HepG2 (cell line): ENCODE results near the gene IRGQ. TPM values are rescaled to one million over a fixed set of nuclear protein-coding genes. Genes with fewer than 3 reads are reported as not detected.

Experiments used
- BORCS8-MEF2B ChIP-seq: sonication (generic); formaldehyde crosslinking; IDR thresholded peaks from 2 replicates; pipeline ENCODE4 v1.8.0; 2022; ENCODE audit warnings: mild to moderate bottlenecking, missing genetic modification reagents
- EP300 ChIP-seq, 3 experiments: sonication (generic) in 1 of 3; formaldehyde crosslinking in 1 of 3; IDR thresholded peaks; 2 replicates each; pipeline versions ENCODE4 v1.5.1 to v1.6.1; 2011 to 2020; ENCODE audit warnings: low read depth in 2 of 3, low read length in 2 of 3, borderline replicate concordance in 1 of 3, improper control_type of control experiment in 1 of 3, mild to moderate bottlenecking in 1 of 3, missing genetic modification reagents in 1 of 3, moderate library complexity in 1 of 3
- FOXP4 ChIP-seq: sonication (generic); formaldehyde crosslinking; IDR thresholded peaks from 2 replicates; pipeline ENCODE4 v1.4.0; 2020; ENCODE audit warnings: missing genetic modification reagents
- GATAD1 ChIP-seq: IDR thresholded peaks from 2 replicates; pipeline ENCODE4 v1.6.1; 2016; ENCODE audit warnings: missing genetic modification reagents, missing compliant biosample characterization
- KAT8 ChIP-seq: IDR thresholded peaks from 2 replicates; pipeline ENCODE4 v1.6.1; 2016; ENCODE audit warnings: missing genetic modification reagents, missing compliant biosample characterization
- MAZ ChIP-seq, 2 experiments: sonication (generic) in 1 of 2; formaldehyde crosslinking in 1 of 2; IDR thresholded peaks; 2 replicates each; pipeline versions ENCODE4 v1.5.0 to v1.6.1; 2012 to 2020; ENCODE audit warnings: low read depth in 2 of 2, mild to moderate bottlenecking in 2 of 2, borderline replicate concordance in 1 of 2, improper control_type of control experiment in 1 of 2, low read length in 1 of 2, missing genetic modification reagents in 1 of 2, moderate library complexity in 1 of 2
- NPAS2 ChIP-seq: sonication (generic); formaldehyde crosslinking; IDR thresholded peaks from 2 replicates; pipeline ENCODE4 v1.8.0; 2022; ENCODE audit warnings: mild to moderate bottlenecking, missing genetic modification reagents, borderline replicate concordance
- RNF219 ChIP-seq: sonication (generic); formaldehyde crosslinking; IDR thresholded peaks from 2 replicates; pipeline ENCODE4 v1.5.0; 2020; ENCODE audit warnings: mild to moderate bottlenecking, missing genetic modification reagents
- SNAPC2 ChIP-seq: sonication (generic); formaldehyde crosslinking; IDR thresholded peaks from 2 replicates; pipeline ENCODE4 v1.8.1; 2022; ENCODE audit warnings: mild to moderate bottlenecking, missing genetic modification reagents
- ZNF317 ChIP-seq: sonication (generic); formaldehyde crosslinking; IDR thresholded peaks from 2 replicates; pipeline ENCODE4 v1.5.0; 2020; ENCODE audit warnings: mild to moderate bottlenecking, missing genetic modification reagents
- ZNF33B ChIP-seq: sonication (generic); formaldehyde crosslinking; IDR thresholded peaks from 2 replicates; pipeline ENCODE4 v1.5.1; 2020; ENCODE audit warnings: mild to moderate bottlenecking, missing genetic modification reagents
- ZNF556 ChIP-seq: sonication (generic); formaldehyde crosslinking; IDR thresholded peaks from 2 replicates; pipeline ENCODE4 v1.4.0; 2020; ENCODE audit warnings: mild to moderate bottlenecking, missing genetic modification reagents, borderline replicate concordance
- ZNF609 ChIP-seq: sonication (generic); formaldehyde crosslinking; IDR thresholded peaks from 2 replicates; pipeline ENCODE4 v1.4.0; 2020; ENCODE audit warnings: mild to moderate bottlenecking, missing genetic modification reagents, borderline replicate concordance
- ZSCAN5A ChIP-seq: sonication (generic); formaldehyde crosslinking; IDR thresholded peaks from 2 replicates; pipeline ENCODE4 v1.8.0; 2022; ENCODE audit warnings: mild to moderate bottlenecking, missing genetic modification reagents, borderline replicate concordance
- polyA plus RNA-seq, 8 experiments: library from polyadenylated mRNA; depleted of rRNA in 3 of 8; stranded (reverse) in 7 of 8; unstranded in 1 of 8; fragments of >200 nt; fragmentation: Illumina TruSeq in 4 of 8; extraction: Trizol in 4 of 8; gene quantifications; 2 replicates each; pipeline versions ENCODE4 v1.2.1 to v1.2.3, GENCODE V29; 2011 to 2016; ENCODE audit warnings: low read depth in 4 of 8, missing spikeins in 1 of 8, mixed read lengths in 1 of 8; ENCODE audit not compliant: insufficient read depth in 1 of 8
- total RNA-seq, 5 experiments: library from RNA; depleted of rRNA; stranded (reverse); fragments of >200 nt; fragmentation: Illumina TruSeq; extraction: Trizol; gene quantifications; 2 replicates each; pipeline ENCODE4 v1.2.3, GENCODE V29; 2016; ENCODE audit warnings: low read depth in 1 of 5

The IRGQ gene
- total and polyA plus RNA-seq, 2 of the 13 experiments (the other 11 are each of a cell fraction or from before 2014, with no cell fraction given) = 11.6 to 12.4 TPM

GRCh38 chr19:43634872-43635560, 39.1 kb upstream of the IRGQ start (continued):
- TF ChIP-seq EP300 (IDR thresholded peaks at IDR 0.05; ENCODE audit: low read depth in 2 of 2, low read length in 2 of 2) (peak in 1 of 2 experiments; percentile 42; a peak in 1 of 4 replicates), EP300 (CRISPR knock-in tag; IDR thresholded peaks at IDR 0.05; ENCODE audit: borderline replicate concordance) (no peak), ZNF609 (CRISPR knock-in tag) (peak; percentile 62; the same call in 1 of the 2 replicates), SNAPC2 (CRISPR knock-in tag) (peak; percentile 57; the same call in 1 of the 2 replicates), ZNF317 (CRISPR knock-in tag) (no peak), ZSCAN5A (CRISPR knock-in tag) (no peak), GATAD1 (CRISPR knock-in tag) (peak; percentile 37; the same call in 1 of the 2 replicates), MAZ (IDR thresholded peaks at IDR 0.05; ENCODE audit: borderline replicate concordance, low read depth, low read length) (peak; percentile 70; the same call in 1 of the 2 replicates), MAZ (CRISPR knock-in tag; IDR thresholded peaks at IDR 0.05; ENCODE audit: low read depth) (peak; percentile 37; the same call in 1 of the 2 replicates), ZNF33B (CRISPR knock-in tag) (no peak), NPAS2 (CRISPR knock-in tag) (no peak), BORCS8-MEF2B (no peak), FOXP4 (peak; percentile 69), RNF219 (CRISPR knock-in tag) (no peak), KAT8 (CRISPR knock-in tag) (peak; percentile 50; the same call in 1 of the 2 replicates), ZNF556 (CRISPR knock-in tag) (0 out of 2 replicates have a peak, but pooled peaks have one; percentile 54)
